LoVo (cell line): ENCODE data around the gene NIPAL1.

Source experiments
- DNase-seq: peaks from one replicate; pipeline ENCODE4 v3.0.0-alpha.2; 2016; ENCODE audit warnings: low spot score

Gene NIPAL1

GRCh38 chr4:48027653-48028052 lies 11.1 kb downstream of the NIPAL1 start:
- no peak for DNase-seq

- no peak for DNase-seq
These were observed 12.1 kb downstream of the NIPAL1 start for GRCh38 chr4:48028696-48029095.

GRCh38 chr4:48030470-48030869 lies 13.9 kb downstream of the NIPAL1 start:
- DNase-seq, result no peak

- peak; percentile 47 for DNase-seq
These were observed 15.4 kb downstream of the NIPAL1 start for GRCh38 chr4:48031802-48032525.

GRCh38 chr4:48032721-48033120 lies 16.1 kb downstream of the NIPAL1 start:
- peak; percentile 65 for DNase-seq

- DNase-seq, result no peak
These were observed 16.8 kb downstream of the NIPAL1 start for GRCh38 chr4:48033412-48033811.

GRCh38 chr4:48033825-48034413 lies 17.3 kb downstream of the NIPAL1 start:
- peak; percentile 41 for DNase-seq

GRCh38 chr4:48035952-48036351 lies 19.4 kb downstream of the NIPAL1 start:
- no peak for DNase-seq

- DNase-seq, result no peak
These were observed 20.5 kb downstream of the NIPAL1 start for GRCh38 chr4:48037117-48037462.

- no peak for DNase-seq
These were observed 22.1 kb downstream of the NIPAL1 start for GRCh38 chr4:48038666-48039065.

- no peak for DNase-seq
These were observed 23.0 kb downstream of the NIPAL1 start for GRCh38 chr4:48039561-48039960.

GRCh38 chr4:48041535-48042137 lies 25.1 kb downstream of the NIPAL1 start:
- no peak for DNase-seq

- no peak for DNase-seq
These were observed 26.4 kb downstream of the NIPAL1 start for GRCh38 chr4:48042979-48043461.

GRCh38 chr4:48043504-48043903 lies 26.9 kb downstream of the NIPAL1 start:
- DNase-seq, result no peak

- no peak for DNase-seq
These were observed 27.7 kb downstream of the NIPAL1 start for GRCh38 chr4:48044298-48044697.

GRCh38 chr4:48046059-48046458 lies 29.5 kb downstream of the NIPAL1 start:
- no peak for DNase-seq

- DNase-seq, result no peak
These were observed 30.9 kb downstream of the NIPAL1 start for GRCh38 chr4:48047421-48047844.

- no peak for DNase-seq
These were observed 31.3 kb downstream of the NIPAL1 start for GRCh38 chr4:48047896-48048295.

- DNase-seq, result no peak
These were observed 32.9 kb downstream of the NIPAL1 start for GRCh38 chr4:48049483-48049882.

- no peak for DNase-seq
These were observed 34.5 kb downstream of the NIPAL1 start for GRCh38 chr4:48051078-48051477.

- DNase-seq, result no peak
These were observed 42.3 kb downstream of the NIPAL1 start for GRCh38 chr4:48058617-48059530.

GRCh38 chr4:48064349-48064748 lies 47.8 kb downstream of the NIPAL1 start:
- no peak for DNase-seq
